ENCODE data around the gene LPP. TPM values are rescaled to one million over a fixed set of nuclear protein-coding genes. Genes with fewer than 3 reads are reported as not detected.

Gene LPP
- total and polyA plus RNA-seq, 2 donors from 2014 or later: 6.7 to 233 TPM

DNA sequence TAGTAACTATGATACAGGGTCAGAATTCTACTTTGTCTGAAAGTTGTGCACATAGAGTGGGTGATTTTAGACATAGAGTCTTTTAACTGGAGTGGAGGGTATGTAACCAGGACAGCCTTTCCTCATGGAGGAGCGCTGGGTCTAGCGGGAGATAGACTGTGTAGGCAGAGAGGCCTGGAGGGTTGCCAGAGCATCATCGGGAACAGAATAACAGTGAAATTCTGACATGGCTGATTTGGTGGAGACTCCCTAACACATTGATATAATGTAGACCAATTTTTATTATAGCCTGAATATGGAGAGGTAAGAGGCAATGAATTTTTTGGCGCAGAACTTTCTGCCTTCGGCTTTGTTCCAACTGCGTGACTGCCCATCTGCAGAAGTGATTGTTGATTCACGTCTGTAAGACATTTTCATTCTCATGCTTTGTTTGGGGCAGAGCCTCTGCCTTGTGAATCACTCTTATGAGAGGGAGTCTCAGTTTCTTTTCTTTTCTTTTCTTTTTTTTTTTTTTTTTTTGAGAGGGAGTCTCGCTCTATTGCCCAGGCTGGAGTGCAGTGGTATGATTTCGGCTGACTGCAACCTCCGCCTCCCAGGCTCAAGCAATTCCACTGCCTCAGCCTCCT lies 16.0 kb downstream of the LPP start:
- no peak overlapping the region for H3K4me3 ChIP-seq (ENCODE audit: low read length in 3 of 3)
- FAIRE-seq: no peak
- no peak overlapping the region for H3K9ac ChIP-seq (ENCODE audit: low read length in 3 of 3)
- intact Hi-C loops (cut with DNase I): no loop called here
- no peaks in the 10 kb centered on the region for H3K9me3 ChIP-seq (ENCODE audit: control insufficient read depth in 2 of 3, insufficient read depth in 1 of 3, low read length in 3 of 3)
- no peaks in the 10 kb centered on the region for H3K36me3 ChIP-seq (ENCODE audit: control insufficient read depth in 2 of 3, insufficient read depth in 3 of 3, low read length in 3 of 3)
- H3K27me3 ChIP-seq (ENCODE audit: control insufficient read depth, insufficient read depth, low read length): no peaks in the 10 kb centered on the region
- H3K27ac ChIP-seq (ENCODE audit: low read depth in 2 of 2, low read length in 2 of 2): no peak overlapping the region
- no peak for DNase-seq
- TF ChIP-seq CTCF (IDR thresholded peaks at IDR 0.05; ENCODE audit: borderline replicate concordance, extremely low read depth, insufficient read depth): no peak
- peaks cover 0 to 50% (median 35%) of the 10 kb centered on the region in 3 donors for H3K4me1 ChIP-seq (ENCODE audit: control insufficient read depth in 2 of 3, insufficient read depth in 2 of 3, low read depth in 1 of 3, low read length in 3 of 3)

- Histone ChIP-seq H3K27me3 (ENCODE audit: control insufficient read depth, insufficient read depth, low read length) (no peaks in the 10 kb centered on the region), H3K9ac (ENCODE audit: low read length in 3 of 3) (peak overlapping the region in 1 of 3 donors; percentile 12), H3K4me3 (ENCODE audit: low read length in 3 of 3) (no peak overlapping the region), H3K9me3 (ENCODE audit: control insufficient read depth in 2 of 3, insufficient read depth in 1 of 3, low read length in 3 of 3) (no peaks in the 10 kb centered on the region), H3K4me1 (ENCODE audit: control insufficient read depth in 2 of 3, insufficient read depth in 2 of 3, low read depth in 1 of 3, low read length in 3 of 3) (peaks cover 0 to 42% (median 27%) of the 10 kb centered on the region in 3 donors), H3K36me3 (ENCODE audit: control insufficient read depth in 2 of 3, insufficient read depth in 3 of 3, low read length in 3 of 3) (no peaks in the 10 kb centered on the region), H3K27ac (ENCODE audit: low read depth in 2 of 2, low read length in 2 of 2) (no peak overlapping the region)
- TF ChIP-seq CTCF (IDR thresholded peaks at IDR 0.05; ENCODE audit: borderline replicate concordance, extremely low read depth, insufficient read depth): no peak
- FAIRE-seq (no peak), DNase-seq (no peak)
- intact Hi-C loops (cut with DNase I): no loop called here
Observed at GRCh38 chr3:188170461-188171459, 16.8 kb downstream of the LPP start.

- Histone ChIP-seq H3K27ac (ENCODE audit: low read depth in 2 of 2, low read length in 2 of 2) (no peak overlapping the region), H3K4me1 (ENCODE audit: control insufficient read depth in 2 of 3, insufficient read depth in 2 of 3, low read depth in 1 of 3, low read length in 3 of 3) (peaks cover 0 to 35% (median 25%) of the 10 kb centered on the region in 3 donors), H3K4me3 (ENCODE audit: low read length in 3 of 3) (no peak overlapping the region), H3K36me3 (ENCODE audit: control insufficient read depth in 2 of 3, insufficient read depth in 3 of 3, low read length in 3 of 3) (no peaks in the 10 kb centered on the region), H3K9me3 (ENCODE audit: control insufficient read depth in 2 of 3, insufficient read depth in 1 of 3, low read length in 3 of 3) (no peaks in the 10 kb centered on the region), H3K9ac (ENCODE audit: low read length in 3 of 3) (peak overlapping the region in 1 of 3 donors; percentile 13), H3K27me3 (ENCODE audit: control insufficient read depth, insufficient read depth, low read length) (no peaks in the 10 kb centered on the region)
- DNase-seq (no peak), FAIRE-seq (no peak)
- intact Hi-C loops (cut with DNase I): no loop called here
- no peak for TF ChIP-seq CTCF (IDR thresholded peaks at IDR 0.05; ENCODE audit: borderline replicate concordance, extremely low read depth, insufficient read depth)
Observed at GRCh38 chr3:188171682-188172467, 17.9 kb downstream of the LPP start.

Data from kidney (tissue), 14 donors.